ENCODE results near the gene NABP1.

GRCh38 chr2:191719261-191719660, 41.3 kb downstream of the NABP1 start:
- TF ChIP-seq POLR2AphosphoS5 (IDR thresholded peaks at IDR 0.05; ENCODE audit: low read depth): no peak
- no peak for TF ChIP-seq CTCF (IDR thresholded peaks at IDR 0.05; ENCODE audit: insufficient read depth, low read length)
- TF ChIP-seq, protein P1, sequence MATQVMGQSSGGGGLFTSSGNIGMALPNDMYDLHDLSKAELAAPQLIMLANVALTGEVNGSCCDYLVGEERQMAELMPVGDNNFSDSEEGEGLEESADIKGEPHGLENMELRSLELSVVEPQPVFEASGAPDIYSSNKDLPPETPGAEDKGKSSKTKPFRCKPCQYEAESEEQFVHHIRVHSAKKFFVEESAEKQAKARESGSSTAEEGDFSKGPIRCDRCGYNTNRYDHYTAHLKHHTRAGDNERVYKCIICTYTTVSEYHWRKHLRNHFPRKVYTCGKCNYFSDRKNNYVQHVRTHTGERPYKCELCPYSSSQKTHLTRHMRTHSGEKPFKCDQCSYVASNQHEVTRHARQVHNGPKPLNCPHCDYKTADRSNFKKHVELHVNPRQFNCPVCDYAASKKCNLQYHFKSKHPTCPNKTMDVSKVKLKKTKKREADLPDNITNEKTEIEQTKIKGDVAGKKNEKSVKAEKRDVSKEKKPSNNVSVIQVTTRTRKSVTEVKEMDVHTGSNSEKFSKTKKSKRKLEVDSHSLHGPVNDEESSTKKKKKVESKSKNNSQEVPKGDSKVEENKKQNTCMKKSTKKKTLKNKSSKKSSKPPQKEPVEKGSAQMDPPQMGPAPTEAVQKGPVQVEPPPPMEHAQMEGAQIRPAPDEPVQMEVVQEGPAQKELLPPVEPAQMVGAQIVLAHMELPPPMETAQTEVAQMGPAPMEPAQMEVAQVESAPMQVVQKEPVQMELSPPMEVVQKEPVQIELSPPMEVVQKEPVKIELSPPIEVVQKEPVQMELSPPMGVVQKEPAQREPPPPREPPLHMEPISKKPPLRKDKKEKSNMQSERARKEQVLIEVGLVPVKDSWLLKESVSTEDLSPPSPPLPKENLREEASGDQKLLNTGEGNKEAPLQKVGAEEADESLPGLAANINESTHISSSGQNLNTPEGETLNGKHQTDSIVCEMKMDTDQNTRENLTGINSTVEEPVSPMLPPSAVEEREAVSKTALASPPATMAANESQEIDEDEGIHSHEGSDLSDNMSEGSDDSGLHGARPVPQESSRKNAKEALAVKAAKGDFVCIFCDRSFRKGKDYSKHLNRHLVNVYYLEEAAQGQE (IDR thresholded peaks at IDR 0.05; ENCODE audit: insufficient replicate concordance, low read depth): no peak
- no peak for TF ChIP-seq SPI1 (IDR thresholded peaks at IDR 0.05; ENCODE audit: borderline replicate concordance, low read depth)
- TF ChIP-seq GABPA (IDR thresholded peaks at IDR 0.05; ENCODE audit: low read depth): no peak
